ENCODE data around the gene RBPJ.
"Not testable (repeated sequence)": the region's sequence is repeated elsewhere in the genome, so short reads cannot be mapped to it uniquely, and the experiment has no call there.

The RBPJ gene

DNA sequence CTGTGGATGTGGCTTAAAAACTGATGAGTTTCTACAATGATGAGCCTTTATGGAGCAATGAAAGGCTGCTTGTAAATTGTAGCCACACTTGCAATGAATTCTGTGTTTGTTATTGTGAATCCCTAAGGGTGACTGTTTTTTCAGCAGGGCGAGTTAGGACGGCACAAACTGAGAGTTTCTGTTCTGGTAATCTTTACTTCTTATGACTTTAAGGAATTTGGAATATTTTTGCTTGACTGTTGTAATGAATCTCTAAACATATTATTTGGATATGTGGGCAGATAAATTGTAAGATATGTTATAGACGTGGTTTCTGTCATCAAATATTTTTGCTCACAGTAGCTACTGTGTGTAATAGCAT, 22.2 kb downstream of the RBPJ start:
- no peak for DNase-seq

DNA sequence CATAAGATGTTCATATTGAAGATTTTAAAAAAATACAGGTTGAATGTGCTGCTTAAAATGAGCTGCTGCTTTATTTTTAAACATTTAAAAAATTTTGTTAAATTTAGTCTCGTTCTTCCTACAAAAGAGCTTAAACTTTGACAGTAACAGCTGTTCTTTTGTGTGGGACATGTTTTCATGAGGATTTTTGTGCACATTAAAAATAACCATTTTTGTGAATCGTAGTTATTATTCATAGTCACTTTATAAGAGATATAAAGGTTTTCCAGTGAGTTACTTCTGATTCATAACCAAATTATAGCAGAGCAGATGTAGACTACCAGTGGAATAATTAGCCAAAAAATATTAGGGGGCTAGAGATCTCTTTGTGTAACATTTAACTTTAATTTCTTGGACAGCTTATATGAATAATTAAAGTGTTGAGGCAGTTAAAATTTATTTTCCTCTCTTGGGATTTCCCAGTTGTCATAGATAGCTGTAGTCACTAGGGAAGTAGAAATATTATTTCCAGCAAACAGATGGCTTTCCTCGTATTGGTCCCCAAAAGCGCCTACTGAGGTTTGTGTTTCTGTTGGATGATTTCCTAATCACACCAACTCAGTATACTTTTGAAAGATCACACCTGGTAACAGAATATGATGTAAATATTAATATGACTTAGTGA, 24.2 kb downstream of the RBPJ start:
- peak; percentile 56 for DNase-seq

DNA sequence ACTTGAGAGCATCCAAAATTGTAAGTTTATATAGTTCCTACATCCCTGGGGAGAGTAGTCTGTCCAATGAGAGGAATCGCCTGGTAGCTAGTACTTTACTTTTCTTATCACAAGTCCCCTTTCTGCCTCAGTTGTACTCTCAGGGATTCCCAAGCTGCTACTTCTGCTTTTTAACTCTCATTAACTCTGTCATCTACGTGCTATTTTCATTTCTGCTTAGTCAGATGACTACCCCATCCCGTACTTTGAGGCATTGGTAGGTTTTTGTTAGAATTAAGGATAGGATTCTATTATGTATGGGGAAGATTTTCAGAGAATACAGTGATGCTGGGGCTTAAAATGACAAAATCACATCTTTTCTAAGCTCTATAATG, 24.7 kb downstream of the RBPJ start:
- peak; percentile 49 for DNase-seq

DNA sequence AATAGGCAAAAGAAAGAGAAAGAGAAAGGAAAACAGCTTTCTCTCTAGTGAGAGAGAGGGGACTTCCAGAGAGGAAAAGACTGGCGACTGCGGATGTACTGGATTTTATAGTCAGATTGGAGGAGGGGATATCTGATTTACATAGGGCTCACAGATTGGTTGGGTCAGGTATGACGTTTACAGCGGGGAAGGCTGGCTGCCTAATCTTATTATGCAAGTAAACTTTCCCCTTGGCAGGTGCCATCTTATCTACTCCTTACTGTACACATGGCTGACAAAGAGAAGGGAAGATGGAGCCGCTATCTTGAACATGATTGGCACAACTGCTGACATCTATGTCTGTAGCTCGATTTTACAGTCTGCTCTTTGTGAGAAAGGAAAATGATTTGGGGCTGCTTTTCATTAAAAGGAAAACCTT, 25.4 kb downstream of the RBPJ start:
- peak; percentile 48 for DNase-seq

DNA sequence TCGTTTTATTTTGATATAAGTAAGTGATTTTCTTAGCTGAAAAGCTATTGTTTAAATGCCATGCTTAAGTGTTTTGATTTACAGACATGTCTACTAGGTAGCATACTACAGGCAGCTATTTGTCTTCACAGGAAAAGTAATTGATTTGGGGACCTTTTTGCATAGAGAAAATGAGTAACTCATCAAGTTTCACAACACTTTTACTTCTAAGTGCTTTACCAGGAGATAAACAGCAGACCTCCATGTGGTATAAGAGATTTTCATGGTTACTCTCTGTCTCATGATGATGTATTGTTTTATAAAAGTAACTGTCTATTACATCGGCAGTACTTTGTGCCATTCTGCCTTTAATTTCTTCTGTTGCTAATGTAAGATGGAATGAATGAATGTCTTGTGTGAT, 28.7 kb downstream of the RBPJ start:
- DNase-seq = no peak

DNA sequence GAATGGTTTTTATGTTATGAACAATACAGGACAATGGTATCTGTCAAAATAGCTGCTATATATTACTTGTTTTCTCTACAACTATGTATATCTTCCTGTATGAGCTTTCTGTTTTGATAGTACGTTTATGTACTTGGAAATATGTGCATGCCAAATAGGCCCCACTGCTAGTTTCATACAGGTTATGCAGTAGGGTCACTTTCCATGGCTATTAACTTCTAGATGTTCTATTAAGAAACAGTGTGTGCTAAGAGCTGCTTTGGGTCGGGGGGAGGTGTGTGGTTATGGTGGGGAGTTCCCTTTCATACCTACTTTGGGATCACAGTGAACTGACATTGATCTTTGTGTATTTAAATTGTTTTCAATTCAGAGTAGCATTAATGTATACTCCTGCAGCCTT, 30.9 kb downstream of the RBPJ start:
- DNase-seq = no peak

DNA sequence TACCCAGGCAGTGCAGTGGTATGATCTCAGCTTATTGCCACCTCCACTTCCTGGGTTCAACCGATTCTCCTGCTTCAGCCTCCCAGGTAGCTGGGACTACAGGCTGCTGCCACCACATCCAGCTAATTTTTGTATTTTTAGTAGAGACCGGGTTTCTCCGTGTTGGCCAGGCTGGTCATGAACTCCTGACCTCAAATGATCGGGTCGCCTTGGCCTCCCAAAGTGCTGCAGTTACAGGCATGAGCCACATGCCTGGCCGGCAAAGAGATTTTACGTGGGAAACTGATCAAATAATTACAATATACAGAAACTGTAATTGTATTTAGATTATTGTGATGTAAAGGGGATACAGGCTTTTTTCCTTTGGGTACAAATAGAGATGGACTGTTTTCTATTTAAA, 33.7 kb downstream of the RBPJ start:
- no peak for DNase-seq

DNA sequence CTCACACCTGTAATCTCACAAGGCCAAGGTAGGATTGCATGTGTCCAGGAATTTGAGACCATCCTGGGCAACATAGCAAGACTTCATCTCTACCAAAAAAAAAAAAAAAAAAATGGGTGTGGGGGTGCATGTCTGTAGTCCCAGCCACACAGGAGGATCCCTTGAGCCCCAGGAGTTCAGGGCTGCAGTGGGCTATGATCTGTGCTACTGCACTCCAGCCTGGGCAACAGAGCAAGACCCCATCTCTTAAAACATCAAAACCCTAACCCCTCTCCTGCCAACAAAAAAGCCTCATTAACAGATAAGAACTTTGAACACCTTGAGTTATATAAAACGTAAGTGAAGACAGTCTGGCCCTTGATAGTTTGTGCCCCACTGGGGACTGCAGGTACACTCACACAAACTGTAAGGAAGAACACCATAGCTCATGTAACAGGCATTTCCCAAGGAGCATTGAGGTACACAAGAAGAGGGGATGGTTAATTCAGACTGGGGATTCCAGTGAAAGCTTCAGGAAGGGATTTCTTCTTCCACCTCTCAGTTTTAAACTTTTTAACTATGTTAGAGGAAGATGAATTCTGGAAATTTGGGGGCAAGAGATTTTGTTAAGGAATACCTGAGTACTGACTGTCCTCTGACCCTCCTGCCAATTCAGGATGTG, 34.7 kb downstream of the RBPJ start:
- DNase-seq = no peak

DNA sequence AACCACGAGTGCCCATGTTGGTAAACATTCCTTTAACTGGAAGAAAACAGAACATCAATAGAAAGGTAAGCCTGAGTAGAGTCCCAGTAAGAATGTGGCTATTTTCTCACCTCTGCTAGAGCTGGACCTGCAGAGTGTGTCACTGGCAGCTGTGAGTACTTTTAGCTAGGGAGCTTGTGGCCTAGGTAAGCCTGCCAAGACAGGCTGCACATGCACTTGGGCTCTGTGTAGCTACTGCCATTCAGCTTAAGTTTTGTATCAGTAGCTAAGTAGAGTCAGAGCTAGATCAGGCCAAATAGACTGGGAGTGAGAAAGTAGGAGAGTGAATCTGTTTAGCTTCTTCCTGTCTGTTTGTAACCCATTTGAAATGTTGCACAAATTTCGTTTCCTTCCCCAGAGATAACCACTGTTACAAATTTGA, 35.3 kb downstream of the RBPJ start:
- peak; percentile 51 for DNase-seq

DNA sequence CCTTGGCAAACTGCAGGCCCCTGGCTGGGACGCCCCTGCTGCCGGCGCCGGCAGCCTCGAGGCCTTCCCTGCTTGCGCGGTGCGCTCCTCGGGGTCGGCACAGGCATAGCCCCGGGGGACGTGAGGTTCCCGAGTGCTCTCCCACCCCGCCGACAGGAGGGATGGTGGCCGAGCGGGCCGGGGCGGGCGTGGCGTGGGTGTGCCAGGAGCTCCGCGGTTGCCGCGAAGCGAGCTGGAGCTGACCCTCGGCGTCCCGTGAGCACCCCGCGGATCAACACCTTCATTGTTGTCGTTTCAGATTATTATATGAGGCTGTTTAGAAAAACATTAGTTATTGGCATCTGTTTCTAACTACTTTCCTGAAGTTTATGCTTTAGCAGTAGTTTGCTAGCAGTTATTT, 38.7 kb downstream of the RBPJ start:
- DNase-seq = not testable (repeated sequence)

DNA sequence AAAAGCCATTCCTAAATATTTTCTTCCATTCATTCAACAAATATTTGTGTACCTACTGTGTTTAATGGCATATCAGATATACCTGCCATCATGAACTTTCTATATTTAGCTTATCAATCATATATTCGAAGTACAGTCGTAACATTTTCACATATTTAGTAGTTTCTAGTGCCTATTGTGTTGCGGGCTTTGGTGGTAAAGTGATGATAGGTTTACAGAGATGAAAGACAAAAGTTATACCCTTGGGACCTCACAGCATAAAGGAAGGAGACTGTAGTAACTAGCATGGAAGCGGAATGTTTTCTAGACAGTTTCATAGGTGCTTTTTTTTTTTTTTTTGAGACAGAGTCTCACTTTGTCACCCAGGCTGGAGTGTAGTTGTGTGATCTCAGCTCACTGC, 39.5 kb downstream of the RBPJ start:
- DNase-seq = no peak

DNA sequence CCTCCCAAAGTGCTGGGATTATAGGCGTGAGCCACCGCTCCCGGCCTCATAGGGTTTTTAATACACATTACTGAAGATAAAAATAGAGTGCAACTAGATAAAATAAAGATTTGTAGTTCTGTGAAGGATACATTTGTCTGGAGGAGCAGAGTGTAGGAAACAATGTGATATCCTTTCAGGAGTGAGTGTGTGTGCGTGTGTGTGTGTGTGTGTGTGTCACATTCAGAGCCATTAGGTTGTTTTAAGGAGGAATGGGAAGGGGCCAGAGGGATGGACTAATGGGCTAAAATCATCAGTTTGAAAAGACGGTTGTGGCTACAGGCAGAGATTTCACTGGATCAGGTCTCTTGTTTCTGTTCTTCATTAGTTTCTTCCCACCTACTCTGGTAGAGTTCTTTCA, 40.0 kb downstream of the RBPJ start:
- DNase-seq = no peak

DNA sequence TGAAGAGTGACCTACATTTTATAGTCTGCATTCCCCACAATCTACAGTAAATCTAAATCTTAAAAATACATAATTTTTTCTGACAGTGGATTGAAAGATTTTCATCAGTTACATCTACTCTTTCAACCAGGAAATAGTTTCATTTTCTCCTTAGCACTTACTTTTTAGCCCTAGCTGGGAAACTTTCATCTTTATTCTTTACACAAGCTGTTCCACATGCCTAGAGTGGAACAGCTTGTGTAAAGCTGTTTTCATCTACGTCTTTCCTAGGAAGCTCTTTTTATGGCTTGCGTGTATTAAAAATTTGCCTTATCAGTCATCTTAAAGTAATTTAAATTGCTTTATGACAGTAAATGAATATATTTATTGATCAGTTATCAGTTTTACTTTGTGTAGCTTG, 40.5 kb downstream of the RBPJ start:
- DNase-seq = no peak

DNA sequence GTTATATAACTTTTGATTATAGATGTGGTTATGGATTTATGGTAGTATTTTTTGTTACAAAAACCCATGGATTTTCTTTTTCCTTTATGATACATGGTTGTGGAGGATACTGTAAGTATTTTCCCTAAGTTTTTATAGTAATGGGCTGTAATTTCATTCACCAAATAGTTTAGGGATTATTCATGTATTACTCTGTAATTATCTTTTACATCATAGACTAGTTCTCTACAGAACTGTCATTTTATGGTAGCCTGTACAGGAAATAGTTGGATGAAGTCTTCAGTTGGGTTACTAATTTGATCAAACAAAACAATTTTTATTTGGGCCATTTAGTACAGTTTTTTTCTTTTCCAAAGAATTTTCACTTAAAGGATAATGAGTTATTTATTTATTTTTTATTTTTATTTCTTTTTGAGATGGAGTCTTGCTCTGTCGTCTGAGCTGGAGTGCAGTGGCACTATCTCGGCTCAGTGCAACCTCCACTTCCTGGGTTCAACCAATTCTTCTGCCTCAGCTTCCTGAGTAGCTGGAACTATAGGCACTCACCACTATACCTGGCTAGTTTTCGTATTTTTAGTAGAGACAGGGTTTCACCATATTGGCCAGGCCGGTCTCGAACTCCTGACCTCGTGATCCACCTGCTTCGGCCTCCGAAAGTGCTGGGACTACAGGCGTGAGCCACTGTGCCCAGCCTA, 42.1 kb downstream of the RBPJ start:
- no peak for DNase-seq

DNA sequence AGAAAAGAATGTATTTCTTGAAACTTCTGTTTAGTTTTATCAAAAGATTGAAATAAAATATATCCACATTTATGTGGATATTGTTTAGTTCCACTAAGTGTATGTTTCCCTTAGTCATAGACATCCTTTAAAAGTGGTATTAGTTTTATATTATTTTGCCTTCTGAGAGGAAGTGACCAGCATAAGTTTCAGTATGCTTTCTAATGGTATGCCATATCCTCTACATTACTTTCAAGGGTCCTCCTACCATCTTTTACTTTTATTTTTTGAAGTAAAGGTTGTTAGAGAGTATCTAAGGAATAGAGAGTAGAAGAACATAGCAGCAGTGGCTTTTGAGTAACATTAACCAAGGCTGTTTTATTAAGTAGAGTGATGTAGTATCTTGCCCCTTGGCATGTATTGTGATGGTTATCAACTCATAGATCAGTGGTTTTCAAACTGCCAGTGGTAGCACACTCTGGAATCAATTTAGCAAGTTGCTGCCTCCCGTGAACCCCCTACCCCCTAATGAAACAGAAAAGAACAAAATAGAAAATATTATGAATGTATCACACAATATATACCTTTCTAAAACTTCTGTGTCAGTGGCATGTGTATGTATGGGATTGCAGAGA, 44.8 kb downstream of the RBPJ start:
- DNase-seq = no peak

DNA sequence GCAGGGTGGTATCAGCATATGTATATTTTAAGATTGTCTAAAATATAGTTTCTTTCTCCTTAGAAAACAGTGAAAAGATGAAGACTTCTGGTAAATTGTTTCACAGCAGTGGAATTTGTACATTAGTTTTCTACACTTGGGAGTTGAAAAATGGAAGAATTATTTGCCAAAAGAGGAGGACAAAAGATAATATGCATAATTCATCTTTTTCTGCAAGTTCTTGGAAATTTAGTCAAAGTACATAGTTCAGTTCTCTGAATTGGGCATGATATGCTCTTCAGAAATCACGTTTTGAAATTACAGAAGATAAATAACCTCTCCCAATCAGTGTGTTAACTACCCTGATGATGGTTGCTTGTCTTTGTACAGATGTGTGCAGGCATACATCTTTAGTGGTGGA, 47.0 kb downstream of the RBPJ start:
- no peak for DNase-seq

DNA sequence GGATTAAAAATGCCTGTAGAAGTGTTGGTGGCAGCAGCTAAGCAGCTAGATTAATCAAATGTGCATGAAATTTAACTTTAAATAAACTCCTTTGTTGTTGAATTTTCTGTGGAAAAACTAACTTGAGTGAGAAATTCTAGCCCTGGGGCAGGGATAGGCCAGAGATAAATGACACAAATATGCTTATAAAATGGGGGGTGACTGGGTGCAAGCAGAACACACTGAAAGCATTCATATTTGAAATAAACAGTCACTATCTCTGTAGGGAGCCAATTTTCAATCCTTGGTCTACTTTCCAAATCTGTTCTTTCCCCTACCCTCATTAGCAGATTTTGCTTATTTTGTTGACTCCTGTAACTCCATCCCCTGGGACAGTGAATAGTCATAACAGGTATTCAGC, 47.9 kb downstream of the RBPJ start:
- DNase-seq = no peak

DNA sequence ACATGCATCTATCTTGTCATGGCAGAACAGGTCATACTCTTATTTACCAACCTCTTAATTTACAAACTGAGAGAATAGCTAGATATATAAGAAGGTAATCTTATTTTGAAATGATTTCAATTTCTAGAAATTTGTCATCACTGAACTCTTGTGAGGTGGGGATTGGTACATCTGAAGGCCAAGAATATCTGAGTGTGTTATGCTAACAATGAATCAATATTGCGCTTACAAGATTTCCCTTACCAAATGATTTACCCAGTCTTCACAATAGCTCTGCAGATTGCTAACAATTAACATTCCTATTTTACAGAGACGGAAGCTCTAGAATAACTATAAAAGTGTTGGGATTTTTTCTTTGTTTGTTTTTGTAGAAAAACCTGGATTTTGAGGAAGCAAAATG, 48.3 kb downstream of the RBPJ start:
- no peak for DNase-seq

DNA sequence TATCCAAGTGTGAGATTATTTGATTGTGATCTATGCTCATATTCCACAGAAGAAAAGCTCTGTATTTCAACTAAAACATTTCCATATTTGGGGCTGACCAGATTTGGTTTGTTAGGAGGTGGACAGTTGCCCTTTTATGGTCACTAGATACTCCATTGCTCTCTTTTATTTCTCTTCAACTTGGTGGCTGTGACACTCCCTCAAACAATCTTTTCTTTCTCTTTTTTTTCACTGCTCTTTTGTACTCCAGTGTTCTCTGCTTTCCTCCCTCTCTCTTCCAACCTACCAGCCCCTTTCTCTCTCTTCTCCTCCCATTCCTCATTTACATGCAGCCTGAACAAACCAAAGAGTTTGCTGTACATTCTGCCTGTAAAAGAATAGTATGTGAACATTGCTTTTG, 48.8 kb downstream of the RBPJ start:
- no peak for DNase-seq

DNA sequence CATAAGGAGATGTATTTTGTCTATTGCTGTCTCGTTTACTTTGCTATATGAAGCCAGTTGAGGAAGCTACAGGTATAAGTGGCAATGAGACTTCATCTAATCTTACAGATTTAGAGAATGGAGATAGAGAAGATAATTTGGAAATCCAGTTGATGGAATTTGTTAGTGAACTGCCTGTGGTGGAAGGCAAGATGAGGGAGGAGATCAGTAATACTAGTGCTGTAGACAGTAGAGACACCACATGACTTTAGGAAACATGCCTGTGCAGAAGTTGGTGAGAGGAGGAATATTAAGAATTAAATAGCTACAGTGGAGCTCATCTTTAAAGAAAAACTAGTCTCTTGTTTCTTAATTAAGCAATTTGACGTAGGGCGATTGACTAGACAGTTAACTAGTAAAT, 51.3 kb downstream of the RBPJ start:
- no peak for DNase-seq

DNA sequence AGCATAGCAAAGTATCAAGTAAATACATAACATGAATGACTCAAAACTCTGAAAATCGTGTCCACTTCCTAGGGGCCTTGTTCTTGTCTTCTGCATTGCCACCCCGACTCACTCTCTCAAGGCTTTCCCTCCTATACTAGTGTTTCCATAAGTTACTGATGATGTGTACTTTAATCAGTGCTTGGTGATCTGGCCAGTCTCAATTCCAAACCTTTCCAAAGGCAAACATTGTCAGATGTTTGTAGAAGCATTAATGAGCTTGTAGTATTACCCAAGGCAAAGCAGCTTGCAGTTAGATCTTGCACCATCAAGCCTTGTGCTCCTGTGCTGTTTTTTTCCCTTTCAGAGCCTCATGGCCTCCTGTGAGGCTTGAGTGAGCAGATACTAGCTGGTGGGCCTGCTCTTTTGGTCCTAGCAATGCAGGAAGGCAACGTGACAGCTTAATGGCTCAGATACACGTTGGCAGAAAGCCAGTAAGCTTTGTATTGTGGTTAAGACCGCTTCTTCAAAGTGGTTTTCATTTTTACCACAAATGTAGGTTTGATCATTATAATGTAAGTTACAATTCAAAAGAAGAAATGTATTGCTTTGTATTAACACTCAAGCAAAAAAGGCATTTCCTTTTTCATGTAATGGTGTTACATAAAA, 51.8 kb downstream of the RBPJ start:
- DNase-seq = peak; percentile 66

DNA sequence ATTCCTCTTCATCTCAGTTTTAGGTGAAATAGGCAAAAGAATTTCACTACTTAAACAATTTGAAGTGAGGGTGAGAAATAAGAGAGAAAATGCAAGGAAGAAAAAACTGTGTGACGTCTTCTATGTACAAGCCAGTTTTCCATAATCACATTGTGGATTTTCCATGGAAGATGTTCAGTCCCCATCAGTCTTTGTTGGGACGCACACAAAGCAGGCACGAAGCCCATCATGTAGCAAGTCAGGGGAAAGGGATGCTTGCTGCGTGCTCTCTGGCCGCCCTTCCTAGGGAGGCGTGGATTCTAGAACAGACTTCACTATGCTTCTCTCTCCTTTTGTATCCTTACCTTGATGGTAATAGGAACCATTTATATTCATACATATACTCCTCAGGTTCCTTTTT, 54.7 kb downstream of the RBPJ start:
- DNase-seq = no peak

Measured in inflammatory macrophage treated with lipopolysaccharide for 4 hours (primary cell).